HS-5 (cell line): ENCODE measurements around the gene TRAPPC1.

Source experiments
- DNase-seq: peaks from one replicate; pipeline ENCODE4 v3.0.0-alpha.2; 2012; ENCODE audit warnings: low read depth

Gene TRAPPC1

DNA sequence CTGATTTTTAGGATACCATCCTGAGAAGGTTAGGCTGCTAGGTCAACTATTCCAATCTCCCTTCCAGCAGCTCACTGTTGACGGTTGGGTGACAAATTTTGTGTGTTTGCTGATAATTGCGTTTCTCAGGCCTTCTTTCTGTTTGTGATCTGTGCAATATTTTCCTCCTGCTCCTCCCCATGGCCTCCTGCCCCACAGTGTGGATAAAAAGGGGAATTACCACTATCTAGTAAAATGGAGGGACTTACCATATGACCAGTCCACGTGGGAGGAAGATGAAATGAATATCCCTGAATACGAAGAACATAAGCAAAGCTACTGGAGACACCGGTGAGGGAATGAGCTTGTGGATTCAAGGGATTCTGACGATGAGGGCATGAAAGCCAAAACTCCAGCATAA lies 34.0 kb downstream of the TRAPPC1 start:
- no peak for DNase-seq

DNA sequence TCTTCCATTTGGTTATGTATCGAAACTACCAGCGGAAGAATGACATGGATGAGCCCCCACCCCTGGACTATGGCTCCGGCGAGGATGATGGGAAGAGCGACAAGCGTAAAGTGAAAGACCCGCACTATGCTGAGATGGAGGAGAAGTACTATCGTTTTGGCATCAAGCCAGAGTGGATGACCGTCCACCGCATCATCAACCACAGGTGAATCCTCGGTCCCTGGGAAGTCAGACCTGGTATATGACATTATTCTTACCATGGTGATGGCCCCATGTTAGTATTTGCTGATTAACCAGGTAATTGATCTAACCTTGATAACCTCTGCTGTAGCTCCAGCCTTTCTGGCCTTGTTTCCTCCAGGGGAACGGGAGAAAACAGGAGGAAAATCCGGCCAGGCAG lies 34.7 kb downstream of the TRAPPC1 start:
- no peak for DNase-seq

DNA sequence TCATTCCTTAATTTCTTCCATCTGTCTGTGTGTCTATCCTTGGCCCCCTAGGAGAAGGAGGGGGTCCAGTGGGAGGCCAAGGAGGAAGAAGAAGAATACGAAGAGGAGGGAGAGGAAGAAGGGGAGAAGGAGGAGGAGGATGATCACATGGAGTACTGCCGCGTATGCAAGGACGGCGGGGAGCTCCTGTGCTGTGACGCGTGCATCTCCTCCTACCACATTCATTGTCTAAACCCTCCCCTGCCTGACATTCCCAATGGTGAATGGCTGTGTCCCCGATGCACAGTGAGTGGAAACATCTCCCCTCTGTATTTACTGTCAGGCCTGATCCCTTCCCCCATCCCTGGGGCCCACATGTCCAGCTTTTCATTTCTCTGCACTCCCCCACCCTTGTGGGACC lies 36.9 kb downstream of the TRAPPC1 start:
- DNase-seq = no peak

DNA sequence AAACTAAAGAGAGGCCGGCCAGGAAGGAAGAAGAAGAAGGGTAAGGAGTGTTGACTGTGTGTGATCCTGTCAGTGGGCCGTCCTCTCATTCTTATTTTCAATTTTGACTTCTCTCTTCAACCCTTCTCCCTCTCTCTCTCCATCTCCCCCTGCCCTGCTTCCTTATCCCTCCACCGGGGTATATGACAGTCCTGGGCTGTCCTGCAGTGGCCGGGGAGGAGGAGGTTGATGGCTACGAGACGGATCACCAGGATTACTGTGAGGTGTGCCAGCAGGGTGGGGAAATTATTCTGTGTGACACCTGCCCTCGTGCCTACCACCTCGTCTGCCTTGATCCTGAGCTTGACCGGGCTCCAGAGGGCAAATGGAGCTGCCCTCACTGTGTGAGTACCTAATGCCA lies 37.5 kb downstream of the TRAPPC1 start:
- no peak for DNase-seq

DNA sequence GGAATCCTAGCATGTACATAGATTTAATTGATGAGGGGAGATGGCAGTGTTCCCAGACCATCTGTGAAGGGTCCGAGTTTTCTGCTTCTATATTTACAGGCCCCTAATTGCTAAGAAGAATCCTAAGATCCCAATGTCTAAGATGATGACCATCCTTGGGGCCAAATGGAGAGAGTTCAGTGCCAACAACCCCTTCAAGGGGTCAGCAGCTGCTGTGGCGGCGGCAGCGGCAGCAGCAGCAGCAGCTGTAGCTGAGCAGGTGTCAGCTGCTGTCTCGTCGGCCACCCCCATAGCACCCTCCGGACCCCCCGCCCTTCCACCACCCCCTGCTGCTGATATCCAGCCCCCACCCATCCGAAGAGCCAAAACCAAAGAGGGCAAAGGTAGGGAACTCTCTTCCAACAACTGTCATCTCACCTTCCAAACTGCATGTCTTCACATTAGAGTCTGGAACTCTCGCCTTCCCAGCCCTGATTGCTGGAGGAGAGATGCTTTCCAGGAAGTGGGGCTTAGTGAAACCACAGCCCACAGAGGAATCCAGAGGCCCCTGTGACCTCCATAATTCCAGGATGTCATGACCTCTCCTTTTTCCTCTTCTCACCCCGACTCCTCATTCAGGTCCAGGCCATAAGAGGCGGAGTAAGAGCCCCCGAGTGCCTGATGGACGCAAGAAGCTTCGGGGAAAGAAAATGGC lies 38.4 kb downstream of the TRAPPC1 start:
- no peak for DNase-seq

DNA sequence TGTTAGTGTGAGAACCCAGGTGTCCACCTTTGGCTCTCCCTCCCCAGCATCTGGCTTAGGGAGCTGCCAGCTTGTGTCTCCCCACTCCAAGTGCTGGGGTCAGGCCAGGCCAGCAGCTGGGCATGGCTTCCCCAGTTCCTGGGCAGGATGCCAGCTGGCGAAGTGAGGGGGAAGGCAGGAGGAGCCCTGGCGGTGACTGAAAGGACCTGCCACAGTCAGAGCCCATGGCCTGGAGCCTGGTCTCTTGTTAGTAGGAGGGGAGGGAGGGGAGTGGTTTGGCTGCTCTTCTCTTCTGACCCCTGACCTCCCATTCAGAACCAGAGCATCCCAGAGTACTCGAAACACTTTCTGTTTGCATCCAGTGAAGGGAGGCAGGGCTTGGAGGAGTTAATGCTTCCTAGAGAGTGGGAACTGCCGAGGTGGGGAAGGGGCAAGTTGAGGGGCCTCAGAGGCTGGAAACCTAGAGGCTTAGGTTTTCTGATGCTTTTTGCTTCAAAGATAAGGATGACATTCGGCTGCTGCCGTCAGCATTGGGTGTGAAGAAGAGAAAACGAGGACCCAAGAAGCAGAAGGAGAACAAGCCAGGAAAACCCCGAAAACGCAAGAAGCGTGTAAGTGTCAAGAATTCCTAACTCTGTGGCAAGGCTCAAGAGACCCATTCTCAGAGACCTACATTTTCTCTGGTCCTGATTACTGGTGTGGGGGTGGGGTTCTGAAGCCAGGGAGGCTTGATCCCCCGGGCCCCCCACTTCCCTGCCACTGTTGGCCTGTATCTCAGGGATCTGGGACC lies 42.4 kb downstream of the TRAPPC1 start:
- DNase-seq = peak; percentile 51

DNA sequence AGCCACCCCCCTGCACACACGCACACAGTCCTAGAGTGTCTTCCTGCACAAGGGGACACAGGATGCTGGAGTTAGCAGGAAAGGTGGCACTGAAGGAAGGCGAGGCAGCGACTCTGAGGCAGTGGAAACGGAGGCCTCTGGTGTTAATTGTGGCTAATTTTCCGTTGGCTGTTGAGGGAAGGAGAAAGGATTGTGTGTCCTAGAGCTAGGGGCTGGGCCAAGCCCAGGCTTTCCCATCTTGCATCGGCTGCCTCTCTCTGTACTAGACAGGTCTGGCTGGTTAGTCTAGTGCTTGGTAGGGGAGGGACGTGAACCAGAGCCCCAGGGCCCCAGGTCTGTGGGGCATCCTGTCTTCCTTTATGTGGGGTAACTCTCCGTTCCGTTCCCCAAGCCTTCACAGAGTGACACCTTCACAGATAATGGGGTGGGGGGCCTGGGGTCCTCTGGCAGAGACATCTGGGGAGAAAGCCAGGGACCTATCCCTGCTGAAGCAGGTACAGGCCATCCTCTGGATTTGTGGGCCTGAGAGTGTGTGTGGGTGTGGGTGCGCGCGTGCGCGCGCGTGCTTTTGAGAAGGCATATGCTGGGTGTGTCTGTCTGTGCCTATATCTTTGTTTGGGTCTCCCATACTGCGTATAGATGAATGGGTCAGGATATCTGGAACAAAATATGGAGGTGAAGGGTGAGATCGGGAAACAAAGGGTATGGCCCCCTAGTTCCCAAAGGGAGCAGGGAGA lies 43.4 kb downstream of the TRAPPC1 start, which contains the start of gene CHD3:
Gene CHD3, plus strand, starts transcription at position 606 of the 737 bp plus-strand sequence. CDS start 212 bp downstream, outside the sequence.
- DNase-seq = no peak

DNA sequence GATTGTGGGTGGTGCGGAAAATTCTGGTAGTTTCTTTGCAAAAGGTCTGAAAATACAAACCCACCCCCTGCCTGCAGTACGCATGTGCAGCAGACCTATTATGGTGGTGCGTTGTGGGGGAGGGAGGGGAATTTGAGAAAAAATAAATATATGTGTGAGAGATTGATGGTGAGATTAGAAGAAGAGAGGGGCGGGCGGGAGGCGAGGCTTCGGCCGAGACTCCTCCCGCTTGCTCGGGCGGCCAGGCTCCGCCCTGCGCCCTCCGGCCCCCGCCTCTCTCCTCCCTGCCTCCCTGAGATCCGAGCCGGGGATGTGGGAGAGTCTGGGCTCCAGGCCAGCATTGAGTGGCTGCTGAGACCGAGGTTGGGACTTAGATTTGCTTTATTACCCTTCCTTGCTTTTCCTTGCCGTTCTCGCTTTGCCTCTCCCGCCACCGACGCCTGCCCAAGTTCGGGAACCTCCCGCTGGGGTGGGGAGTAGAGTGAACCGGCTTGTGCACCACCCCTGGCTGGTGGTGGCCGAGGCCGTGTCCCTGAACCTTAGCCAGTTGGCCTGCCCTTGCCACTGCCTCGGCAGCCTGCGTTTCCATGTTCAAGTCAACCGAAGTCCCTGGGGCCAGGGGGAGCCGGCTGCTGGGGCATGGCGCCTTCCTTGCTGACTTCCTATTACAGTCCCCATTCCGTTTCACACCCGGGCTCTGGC lies 44.1 kb downstream of the TRAPPC1 start:
- DNase-seq = peak; percentile 92

DNA sequence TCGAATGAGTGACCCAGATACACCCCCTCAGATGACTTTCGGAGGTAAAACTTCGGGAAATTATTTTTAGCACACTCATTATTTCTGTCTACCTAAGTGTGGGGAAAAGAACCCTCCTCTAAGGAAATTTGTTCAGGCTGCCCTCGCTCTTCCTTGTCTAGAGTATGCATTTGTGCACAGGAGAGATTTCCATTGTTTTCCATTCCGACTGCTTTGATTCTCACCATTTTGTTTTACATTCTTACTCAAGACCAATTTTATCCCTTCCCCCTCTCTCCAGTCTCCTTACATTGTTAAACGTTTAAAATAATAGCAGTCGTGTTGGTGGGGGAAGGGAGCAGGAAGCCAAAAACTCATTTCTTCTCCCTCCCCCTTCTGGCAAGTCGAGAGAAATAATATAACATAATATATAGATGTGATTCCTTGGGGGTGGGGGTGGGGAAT lies 44.7 kb downstream of the TRAPPC1 start:
- no peak for DNase-seq

DNA sequence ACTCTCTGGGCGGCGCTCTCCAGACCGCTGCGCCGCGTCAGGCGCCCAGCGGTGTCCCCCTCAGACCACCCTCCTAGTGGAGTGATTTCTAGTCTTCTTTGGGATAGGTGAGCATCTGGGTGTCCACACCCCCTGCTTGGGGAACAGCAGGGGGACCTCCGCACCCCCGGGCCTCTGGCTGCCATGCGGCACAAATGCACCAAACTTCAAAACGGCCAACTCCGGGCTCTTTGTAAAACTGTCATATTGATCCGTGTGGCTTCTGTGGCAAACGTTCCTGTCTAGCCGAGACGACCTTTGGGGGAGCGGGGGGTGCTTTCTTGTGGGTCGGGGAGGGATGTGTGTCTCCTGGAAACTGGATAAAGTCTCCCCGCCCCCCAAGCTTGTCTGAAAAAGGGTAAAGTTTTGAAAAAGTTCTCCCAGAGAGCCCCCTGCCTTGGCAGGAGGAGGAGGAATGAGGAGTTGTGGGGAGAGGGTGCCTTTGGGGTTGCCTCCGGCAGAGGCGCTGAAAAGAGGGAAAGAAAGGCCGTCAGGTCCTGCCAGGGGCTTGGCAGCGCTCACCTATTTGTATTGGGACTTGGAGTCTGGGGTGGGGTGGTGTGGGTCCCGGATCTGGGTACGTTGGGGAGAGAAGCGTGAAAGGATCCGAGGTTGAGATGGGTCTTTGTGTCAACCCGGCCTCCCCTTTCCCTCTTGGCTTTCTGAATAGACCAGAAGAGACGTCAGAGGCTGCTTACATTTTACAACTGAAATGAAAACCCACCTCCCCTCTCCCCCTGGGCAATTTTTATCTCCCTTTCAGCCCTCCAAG lies 45.3 kb downstream of the TRAPPC1 start:
- no peak for DNase-seq

DNA sequence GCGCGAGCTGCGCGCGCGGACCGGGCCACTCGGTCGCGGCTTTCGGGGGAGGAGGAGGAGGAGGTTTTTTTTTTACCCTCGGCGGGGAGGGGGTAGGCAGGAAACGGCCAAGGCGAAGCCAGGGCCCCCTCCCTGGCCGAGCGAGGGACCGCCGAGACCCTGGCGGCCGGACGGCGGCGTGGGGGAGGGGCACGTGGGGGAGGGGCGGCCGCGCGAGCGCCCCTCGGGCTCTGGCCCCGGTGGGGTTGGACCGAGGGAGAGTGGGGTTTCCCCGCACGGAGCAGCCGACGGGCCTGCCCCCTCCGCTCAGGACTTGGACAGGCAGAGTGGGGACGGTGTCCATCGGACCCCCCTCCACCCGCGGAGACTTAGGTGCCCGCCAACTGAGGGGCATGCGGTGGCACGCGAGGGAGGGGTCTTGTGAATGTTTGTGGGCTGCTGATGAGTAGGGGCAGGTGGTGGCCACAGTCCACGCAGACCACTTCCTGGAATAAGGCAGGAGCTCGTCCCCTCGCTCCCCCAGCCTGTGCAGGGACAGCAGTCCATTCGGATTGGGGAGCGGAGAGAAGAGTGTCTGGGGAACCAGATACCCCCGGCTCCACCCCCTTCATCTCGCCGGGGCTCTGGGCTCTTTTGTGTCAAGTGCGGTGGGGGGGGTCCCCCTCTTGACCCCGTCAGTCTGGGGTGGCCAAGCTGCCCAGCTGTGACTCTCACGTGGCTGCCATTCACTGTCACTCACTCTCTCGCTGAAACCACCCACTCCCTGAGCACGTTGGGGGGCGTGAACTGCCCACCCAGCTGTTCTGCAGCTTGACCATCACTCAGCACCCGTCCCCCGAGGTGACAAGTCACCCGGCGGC lies 46.1 kb downstream of the TRAPPC1 start:
- DNase-seq = no peak

DNA sequence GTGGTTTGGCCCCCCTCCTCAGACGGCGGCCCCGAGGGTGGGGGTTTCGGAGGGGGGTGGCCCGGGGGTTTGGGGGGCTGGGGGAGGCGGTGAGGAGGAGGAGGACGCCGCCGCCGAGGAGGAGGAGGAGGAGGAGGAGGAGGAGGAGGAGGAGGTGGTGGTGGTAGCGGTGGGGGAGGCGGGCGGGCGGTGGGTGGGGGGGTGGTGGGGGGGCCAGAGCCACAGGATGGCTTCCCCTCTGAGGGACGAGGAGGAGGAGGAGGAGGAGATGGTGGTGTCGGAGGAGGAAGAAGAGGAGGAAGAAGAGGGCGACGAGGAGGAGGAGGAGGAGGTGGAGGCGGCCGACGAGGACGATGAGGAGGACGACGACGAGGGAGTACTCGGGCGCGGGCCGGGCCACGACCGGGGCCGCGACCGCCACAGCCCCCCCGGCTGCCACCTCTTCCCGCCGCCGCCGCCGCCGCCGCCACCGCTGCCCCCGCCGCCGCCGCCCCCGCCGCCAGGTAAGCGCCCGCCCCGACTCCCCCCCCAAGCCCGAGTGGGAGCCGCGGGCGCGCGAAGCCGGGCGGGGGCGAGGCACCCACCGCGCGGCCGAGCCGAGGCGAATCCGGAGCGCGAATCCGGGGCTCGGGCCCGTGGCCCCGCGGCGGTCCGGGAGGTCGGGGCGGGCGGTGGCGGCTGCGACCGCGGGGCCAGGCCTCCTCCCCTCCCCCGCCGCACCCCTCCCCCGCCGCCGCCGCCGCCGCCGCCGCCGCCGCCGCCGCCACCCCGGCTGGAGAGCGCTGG lies 47.0 kb downstream of the TRAPPC1 start:
- DNase-seq = no peak

DNA sequence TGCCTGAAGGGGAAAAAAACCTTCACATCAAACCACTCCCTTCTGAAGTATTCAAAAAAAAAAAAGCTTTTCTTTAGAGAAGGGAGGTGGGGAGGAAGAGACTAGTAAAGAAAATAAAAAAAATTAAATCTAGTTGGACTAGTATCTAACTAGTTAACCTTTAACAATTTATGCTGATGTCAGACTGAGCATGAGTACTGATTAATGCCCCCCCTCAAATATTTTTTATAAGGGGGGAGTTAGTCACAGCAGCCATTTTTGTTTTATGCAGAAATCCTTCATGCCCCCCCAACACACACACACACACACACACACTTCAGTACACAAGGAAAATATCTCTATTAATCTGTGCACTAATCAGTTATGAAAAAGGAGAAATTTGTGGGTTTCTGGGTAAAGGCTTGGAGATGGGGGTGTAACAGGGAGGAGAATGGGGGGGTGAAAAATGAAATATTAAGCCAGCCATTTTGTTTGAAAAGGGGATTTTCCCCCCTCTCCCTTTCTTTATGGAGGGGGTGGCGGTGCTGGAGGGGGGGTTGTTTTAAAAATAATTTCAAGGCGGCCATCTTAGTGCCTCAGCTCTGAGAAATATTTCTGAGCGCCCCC lies 47.9 kb downstream of the TRAPPC1 start:
- DNase-seq = no peak

DNA sequence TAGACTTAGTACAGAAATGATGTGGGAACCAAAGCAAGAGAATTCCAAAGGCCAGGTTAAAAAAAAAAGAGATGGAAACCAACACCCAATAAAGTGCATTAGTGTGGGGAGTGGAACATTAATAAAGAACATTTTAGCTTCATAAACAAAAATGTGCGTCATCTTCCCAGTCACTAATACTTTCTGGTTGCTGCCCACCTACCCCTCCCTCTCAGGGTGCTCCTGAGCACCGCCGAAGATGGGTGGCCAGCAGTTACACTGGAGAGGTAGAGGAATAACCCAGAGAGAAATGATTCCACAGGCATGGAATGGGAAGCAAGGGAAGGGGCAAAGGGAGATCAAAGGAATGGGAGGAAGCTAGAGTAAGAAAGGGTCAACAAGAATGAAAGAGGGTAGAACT lies 49.1 kb downstream of the TRAPPC1 start:
- no peak for DNase-seq

DNA sequence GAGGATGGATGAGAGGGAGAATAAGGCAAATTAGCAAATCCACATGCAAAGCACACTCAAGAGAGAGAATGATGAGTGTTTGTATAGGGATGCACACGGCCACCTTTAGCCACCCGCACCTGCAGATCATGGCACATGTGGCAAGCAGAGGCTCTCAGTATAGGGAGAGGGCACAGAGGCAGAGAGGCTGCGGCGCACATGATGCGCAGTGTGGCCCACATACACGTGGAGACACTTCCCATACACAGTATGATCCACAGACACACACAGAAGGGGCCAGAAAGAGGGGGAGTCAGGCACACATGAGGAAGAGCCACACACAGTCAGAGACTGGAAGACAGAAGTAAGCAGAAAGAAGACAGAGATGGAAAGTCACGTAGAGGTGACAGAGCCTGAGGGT lies 49.7 kb downstream of the TRAPPC1 start:
- no peak for DNase-seq

DNA sequence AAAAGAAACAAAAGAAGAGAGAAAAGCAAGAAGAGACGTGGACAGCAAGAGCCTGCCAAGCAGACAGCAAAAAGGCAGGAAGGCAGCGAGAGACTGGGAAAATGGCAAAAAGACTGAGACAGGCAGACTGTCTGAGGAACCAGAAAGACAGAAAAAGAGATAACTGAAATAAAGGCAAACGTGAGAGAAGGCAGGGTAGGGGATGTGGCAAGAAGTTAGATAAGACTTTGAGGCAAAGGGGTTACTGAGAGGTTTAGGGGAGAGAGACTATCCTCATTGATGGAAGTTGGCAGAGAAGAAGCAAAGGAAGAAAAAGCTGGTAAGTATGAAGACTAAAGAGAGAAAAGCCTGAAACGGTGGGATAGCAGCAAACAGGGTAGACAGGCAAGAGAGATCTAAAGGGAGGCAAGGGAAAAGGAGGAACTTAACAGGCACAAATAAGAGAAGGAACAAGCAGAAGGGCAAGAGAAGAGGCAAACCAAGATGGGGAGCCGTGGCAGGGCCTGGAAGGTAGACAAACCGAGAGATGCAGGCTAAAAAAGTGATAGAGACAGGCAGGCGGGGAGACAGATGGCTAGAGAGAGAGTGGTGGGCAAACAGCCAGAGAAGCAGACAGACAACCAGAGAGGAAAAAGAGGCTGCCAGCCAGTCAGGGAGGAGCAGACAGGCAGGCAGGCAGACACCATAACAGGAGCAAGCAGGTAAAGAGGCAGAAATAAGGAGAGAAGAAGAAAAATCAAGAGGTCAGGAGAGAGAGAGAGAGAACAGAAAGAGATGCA lies 50.3 kb downstream of the TRAPPC1 start:
- DNase-seq = no peak
